Immature natural killer cell (primary cell): ENCODE data around the gene SALL2. TPM values are rescaled to one million over a fixed set of nuclear protein-coding genes. Genes with fewer than 3 reads are reported as not detected.
A peak's percentile ranks its signal among the peaks of the same experiment; 100 is the strongest.

ENCODE experiments used
- DNase-seq, 3 donors: peaks; one replicate each; pipeline ENCODE4 v3.0.0; 2022; ENCODE audit warnings: mixed read lengths in 1 of 3
- H3K27ac Mint-ChIP-seq, 6 donors: one replicate each; pipeline ENCODE4 v1.8.0; 2020; ENCODE audit warnings: mixed read lengths in 6 of 6, mild to moderate bottlenecking in 5 of 6, inconsistent platforms in 4 of 6, moderate library complexity in 3 of 6
- H3K27me3 Mint-ChIP-seq, 3 donors: one replicate each; pipeline ENCODE4 v1.8.0; 2020 to 2021; ENCODE audit warnings: low read depth in 3 of 3, mild to moderate bottlenecking in 3 of 3, mixed read lengths in 3 of 3, moderate library complexity in 3 of 3, inconsistent platforms in 1 of 3
- H3K36me3 Mint-ChIP-seq, 3 donors: one replicate each; pipeline ENCODE4 v1.8.0; 2020; ENCODE audit warnings: mixed read lengths in 3 of 3, inconsistent platforms in 2 of 3, mild to moderate bottlenecking in 2 of 3
- H3K4me1 Mint-ChIP-seq, 2 donors: one replicate each; pipeline ENCODE4 v1.8.0; 2020; ENCODE audit warnings: inconsistent platforms in 2 of 2, mild to moderate bottlenecking in 2 of 2, mixed read lengths in 2 of 2, moderate library complexity in 1 of 2
- H3K4me3 Mint-ChIP-seq, 5 donors: one replicate each; pipeline ENCODE4 v1.8.0; 2020; ENCODE audit warnings: mild to moderate bottlenecking in 5 of 5, mixed read lengths in 5 of 5, inconsistent platforms in 3 of 5, moderate library complexity in 3 of 5
- H3K9me3 Mint-ChIP-seq, 6 donors: one replicate each; pipeline ENCODE4 v1.8.0; 2020; ENCODE audit warnings: mild to moderate bottlenecking in 6 of 6, mixed read lengths in 6 of 6, inconsistent platforms in 4 of 6, moderate library complexity in 3 of 6
- polyA plus RNA-seq, 3 donors: library from polyadenylated mRNA; unstranded; fragments of 300-500 nt; fragmentation: Illumina TruSeq; gene quantifications; one replicate each; pipeline ENCODE4 v1.2.3, GENCODE V29; 2021

SALL2 gene
- polyA plus RNA-seq, 3 donors from 2014 or later: 0.80 to 1.6 (median 1.2) TPM

DNA sequence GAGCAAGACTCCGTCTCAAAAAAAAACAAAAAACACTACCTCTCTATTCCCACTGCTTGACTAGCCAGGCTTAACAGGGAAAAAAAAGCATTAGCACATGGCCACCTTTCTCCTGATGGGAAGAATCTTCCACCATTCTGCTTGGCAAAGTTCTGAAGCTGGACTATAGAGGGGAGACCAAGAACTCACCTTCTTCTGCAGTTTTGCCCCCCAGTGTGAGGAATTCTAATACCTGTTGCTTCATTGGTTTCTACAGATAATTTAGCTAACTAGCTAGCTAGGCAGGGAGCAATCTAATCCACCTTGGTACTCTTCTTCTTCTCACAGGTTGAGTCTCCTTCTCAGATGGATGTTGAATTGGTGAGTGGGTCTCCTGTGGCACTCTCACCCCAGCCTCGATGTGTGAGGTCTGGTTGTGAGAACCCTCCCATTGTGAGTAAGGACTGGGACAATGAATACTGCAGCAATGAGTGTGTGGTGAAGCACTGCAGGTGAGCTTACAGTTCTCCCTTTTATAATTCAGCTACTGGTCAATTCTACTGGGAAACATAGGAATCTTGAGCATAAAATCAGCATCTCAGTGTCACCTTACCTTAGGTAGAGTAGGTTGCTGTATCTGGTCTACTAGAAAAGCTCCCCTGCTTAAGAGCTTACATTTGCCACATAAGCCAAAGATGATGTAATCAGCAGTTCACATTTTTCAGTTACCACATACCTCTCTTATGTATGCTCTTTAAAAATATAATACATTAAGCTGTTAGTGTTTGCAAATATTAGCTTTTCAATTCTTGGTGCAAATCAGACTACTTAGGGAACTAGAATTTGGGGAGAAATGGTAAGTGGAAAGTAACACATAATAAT is 31.0 kb downstream of the SALL2 start:
- H3K36me3 Mint-ChIP-seq: peaks cover 23 to 59% (median 36%) of the 10 kb centered on the region in 3 donors
- peaks cover 0 to 6% of the 10 kb centered on the region in 2 donors for H3K4me1 Mint-ChIP-seq
- no peak overlapping the region for H3K4me3 Mint-ChIP-seq
- H3K9me3 Mint-ChIP-seq: no peaks in the 10 kb centered on the region
- peaks cover 0 to 2% (median 0%) of the 10 kb centered on the region in 3 donors for H3K27me3 Mint-ChIP-seq
- no peak for DNase-seq
- peak overlapping the region in 3 of 6 donors; percentile 4 to 34 (median 34) for H3K27ac Mint-ChIP-seq

DNA sequence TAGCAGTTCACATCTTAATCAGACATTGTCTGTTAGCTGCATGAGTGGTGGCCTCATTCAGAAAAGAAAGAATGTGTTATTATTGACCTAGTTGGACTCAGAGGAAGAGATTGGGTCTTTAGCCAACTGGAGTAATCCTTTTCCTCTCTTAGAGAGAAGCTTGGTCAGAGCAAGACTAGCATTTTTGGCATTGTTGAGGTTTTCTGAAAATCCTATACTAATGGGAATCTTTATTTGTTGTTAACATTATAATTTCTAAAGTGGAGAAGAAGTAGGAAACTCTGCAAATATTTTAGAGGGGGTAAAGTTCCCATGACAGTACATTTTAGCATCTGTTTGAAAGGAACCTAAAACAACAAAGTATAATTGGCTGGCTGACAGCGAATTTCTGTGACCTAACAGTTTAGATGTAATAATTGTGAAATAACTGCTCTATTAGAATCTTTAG is 39.5 kb downstream of the SALL2 start:
- no peak for DNase-seq
- no peaks in the 10 kb centered on the region for H3K27me3 Mint-ChIP-seq
- H3K4me1 Mint-ChIP-seq: peaks cover 1 to 11% of the 10 kb centered on the region in 2 donors
- peak overlapping the region in 1 of 6 donors; percentile 65 for H3K27ac Mint-ChIP-seq
- H3K4me3 Mint-ChIP-seq: no peak overlapping the region
- H3K9me3 Mint-ChIP-seq: no peaks in the 10 kb centered on the region
- peaks cover 7 to 23% (median 8%) of the 10 kb centered on the region in 3 donors for H3K36me3 Mint-ChIP-seq

GRCh38 chr14:21476925-21477681 is 49.0 kb downstream of the SALL2 start, which contains the start of the genes RAB2B and TOX4:
TSS of gene RAB2B (minus strand) at chr14:21476959. CDS start at chr14:21476872, 87 bp downstream.
TSS of gene TOX4 (plus strand) at chr14:21477195. CDS start at chr14:21477279, 84 bp downstream.
- peak; percentile 97 to 98 (median 97) for DNase-seq
- H3K27me3 Mint-ChIP-seq: peaks cover 0 to 9% (median 5%) of the 10 kb centered on the region in 3 donors
- H3K36me3 Mint-ChIP-seq: peaks cover 3 to 10% (median 8%) of the 10 kb centered on the region in 3 donors
- peaks cover 35 to 77% of the 10 kb centered on the region in 2 donors for H3K4me1 Mint-ChIP-seq
- peak within 1 kb of the TSS; percentile 93 to 100 (median 100) for H3K4me3 Mint-ChIP-seq
- peak within 1 kb of the TSS; percentile 98 to 100 (median 100) for H3K27ac Mint-ChIP-seq
- no peaks in the 10 kb centered on the region for H3K9me3 Mint-ChIP-seq

GRCh38 chr14:21476523-21476924 is 49.6 kb downstream of the SALL2 start:
- Mint-ChIP-seq H3K9me3 (no peaks in the 10 kb centered on the region), H3K27ac (peak overlapping the region; percentile 98 to 100 (median 100)), H3K36me3 (peaks cover 4 to 13% (median 8%) of the 10 kb centered on the region in 3 donors), H3K27me3 (peaks cover 0 to 9% (median 5%) of the 10 kb centered on the region in 3 donors), H3K4me3 (peak overlapping the region; percentile 93 to 100 (median 100)), H3K4me1 (peaks cover 36 to 74% of the 10 kb centered on the region in 2 donors)
- no peak for DNase-seq

DNA sequence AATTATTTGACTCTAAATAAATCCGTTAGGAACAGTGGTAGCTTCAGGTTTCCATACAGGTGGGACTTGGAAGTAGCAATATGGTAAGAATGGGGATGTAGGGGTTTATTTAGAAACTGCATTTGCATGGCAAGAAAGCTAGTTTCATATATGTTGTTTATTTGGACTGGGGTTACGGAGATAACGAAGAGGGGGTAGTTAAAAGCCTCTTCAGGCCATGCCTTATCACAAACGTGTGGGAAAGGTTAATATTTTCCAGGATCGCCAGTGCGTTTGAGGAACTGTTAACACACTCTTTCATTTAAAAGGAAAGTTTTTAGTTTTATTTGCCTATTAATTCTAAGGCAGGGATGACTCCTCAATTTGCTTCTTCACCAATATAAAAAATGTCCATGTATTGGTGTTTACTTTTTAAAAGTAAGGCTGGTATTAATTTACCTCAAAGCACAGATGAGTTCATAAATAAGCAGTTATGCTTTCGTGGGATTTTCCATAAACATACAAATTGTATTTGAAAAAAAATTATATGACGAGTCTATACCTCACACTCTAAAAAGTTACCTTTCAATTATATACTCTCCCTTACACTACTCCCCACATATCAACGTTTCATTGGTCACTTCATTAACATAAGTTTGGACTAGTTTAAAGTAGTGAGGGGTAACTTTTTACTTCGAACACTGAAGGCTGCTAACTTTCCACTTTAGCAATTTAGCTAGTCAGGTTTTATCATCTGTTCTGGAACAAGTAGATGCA is 50.2 kb downstream of the SALL2 start:
- peaks cover 34 to 70% of the 10 kb centered on the region in 2 donors for H3K4me1 Mint-ChIP-seq
- no peak for DNase-seq
- H3K9me3 Mint-ChIP-seq: no peaks in the 10 kb centered on the region
- H3K36me3 Mint-ChIP-seq: peaks cover 4 to 13% (median 8%) of the 10 kb centered on the region in 3 donors
- H3K27ac Mint-ChIP-seq: peak overlapping the region; percentile 98 to 100 (median 100)
- H3K27me3 Mint-ChIP-seq: peaks cover 0 to 9% (median 5%) of the 10 kb centered on the region in 3 donors
- H3K4me3 Mint-ChIP-seq: peak overlapping the region; percentile 93 to 100 (median 100)

Other genes starting within 250 kb of the SALL2 start
- gene RPGRIP1, start 246.3 kb downstream of the SALL2 start, polyA plus RNA-seq: 1 to 10 TPM in 1 of 3 donors, under 1 TPM in 1, not detected in 1; 0.15 to 1.9 TPM
- gene SUPT16H, start 142.3 kb downstream of the SALL2 start, polyA plus RNA-seq: 10 to 100 TPM; 43.2 to 91.2 (median 59.3) TPM
- 10 to 100 TPM; 14.5 to 62.6 (median 14.8) TPM for gene CHD8, start 70.2 kb downstream of the SALL2 start, polyA plus RNA-seq
- 10 to 100 TPM in 2 of 3 donors, 1 to 10 TPM in 1; 7.7 to 20.0 (median 18.5) TPM for gene RAB2B, start 49.4 kb downstream of the SALL2 start, polyA plus RNA-seq
- 100 to 1,000 TPM in 1 of 3 donors, 10 to 100 TPM in 2; 81.4 to 101 (median 84.7) TPM for gene TOX4, start 49.2 kb downstream of the SALL2 start, polyA plus RNA-seq
- 10 to 100 TPM; 10.0 to 21.6 (median 18.0) TPM for gene METTL3, start 15.0 kb downstream of the SALL2 start, polyA plus RNA-seq
- gene OR10G3, start 53.7 kb upstream of the SALL2 start, polyA plus RNA-seq: not detected
- gene OR10G2, start 108.6 kb upstream of the SALL2 start, polyA plus RNA-seq: not detected
- not detected for gene OR4E2, start 127.5 kb upstream of the SALL2 start, polyA plus RNA-seq
- not detected for gene OR4E1, start 147.5 kb upstream of the SALL2 start, polyA plus RNA-seq